HG03159 (cell line): ENCODE data around the gene METRNL.
"Not testable (repeated sequence)": the region's sequence is repeated elsewhere in the genome, so short reads cannot be mapped to it uniquely, and the experiment has no call there.

ENCODE experiments used
- ATAC-seq: cut with Tn5 transposase; IDR thresholded peaks from one replicate; pipeline ENCODE4 v1.9.1; 2021; ENCODE audit warnings: mild to moderate bottlenecking, moderate library complexity; ENCODE audit not compliant: unreplicated experiment

METRNL gene

GRCh38 chr17:83079352-83079747, at the start of gene METRNL:
TSS of gene METRNL (plus strand) at chr17:83079609. CDS start at chr17:83079816, 207 bp downstream.
- ATAC-seq = peak; percentile 45

- no peak for ATAC-seq
Observed at GRCh38 chr17:83030432-83030831, 49.0 kb upstream of the METRNL start.

DNA sequence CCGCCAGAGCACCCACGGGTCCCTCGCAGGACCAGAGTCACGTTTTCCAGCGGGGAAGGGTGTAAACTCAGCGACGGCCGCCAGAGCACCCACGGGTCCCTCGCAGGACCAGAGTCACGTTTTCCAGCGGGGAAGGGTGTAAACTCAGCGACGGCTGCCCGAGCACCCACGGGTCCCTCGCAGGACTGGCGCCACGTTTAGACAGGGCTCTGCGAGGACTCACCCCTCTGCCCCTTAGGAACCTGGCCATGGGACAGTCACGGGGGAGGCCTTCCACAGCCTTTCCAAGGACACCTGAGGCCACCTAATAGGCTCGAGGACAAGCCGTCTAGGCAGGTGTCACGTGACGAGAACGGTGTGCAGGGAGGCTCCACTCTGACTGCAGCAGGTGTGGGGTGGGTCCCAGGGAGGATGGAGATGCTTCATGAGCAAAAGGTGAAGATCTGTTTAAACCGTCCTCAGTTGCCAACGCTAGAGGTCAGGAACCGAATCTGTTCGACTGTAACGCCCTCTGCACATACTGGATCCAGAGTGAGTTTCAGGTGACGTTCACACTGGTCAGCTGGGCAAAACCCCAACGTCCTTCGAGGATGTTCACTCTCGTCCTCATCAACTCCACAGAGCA, 48.0 kb upstream of the METRNL start:
- no peak for ATAC-seq

DNA sequence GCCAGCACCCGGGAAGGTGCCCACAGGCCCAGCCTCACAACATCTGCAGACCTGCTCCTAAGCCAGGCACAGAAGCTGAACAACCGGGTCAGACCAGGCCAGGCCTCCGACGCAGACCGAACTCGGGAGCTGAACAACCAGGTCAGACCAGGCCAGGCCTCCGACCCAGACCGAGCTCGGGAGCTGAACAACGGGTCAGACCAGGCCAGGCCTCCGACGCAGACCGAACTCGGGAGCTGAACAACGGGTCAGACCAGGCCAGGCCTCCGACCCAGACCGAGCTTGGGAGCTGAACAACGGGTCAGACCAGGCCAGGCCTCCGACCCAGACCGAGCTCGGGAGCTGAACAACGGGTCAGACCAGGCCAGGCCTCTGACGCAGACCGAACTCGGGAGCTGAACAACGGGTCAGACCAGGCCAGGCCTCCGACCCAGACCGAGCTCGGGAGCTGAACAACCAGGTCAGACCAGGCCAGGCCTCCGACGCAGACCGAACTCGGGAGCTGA, 47.4 kb upstream of the METRNL start:
- ATAC-seq = not testable (repeated sequence)

- ATAC-seq = no peak
Observed at GRCh38 chr17:83032781-83033180, 46.6 kb upstream of the METRNL start.

DNA sequence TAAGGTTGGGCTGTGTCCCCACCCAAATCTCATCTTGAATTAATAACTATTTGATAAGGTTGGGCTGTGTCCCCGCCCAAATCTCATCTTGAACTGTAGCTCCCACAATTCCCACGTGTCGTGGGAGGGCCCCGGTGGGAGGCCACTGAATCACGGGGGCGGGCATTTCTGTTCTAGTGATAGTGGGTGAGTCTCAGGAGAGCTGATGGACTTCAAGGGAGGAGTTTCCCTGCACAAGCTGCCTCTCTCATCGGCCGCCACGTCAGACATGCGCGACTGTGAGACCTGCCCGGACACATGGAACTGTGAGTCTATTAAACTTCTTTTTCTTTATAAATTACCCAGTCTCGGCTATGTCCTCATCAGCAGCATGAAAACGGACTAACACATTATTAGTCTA, 44.9 kb upstream of the METRNL start:
- ATAC-seq = no peak

DNA sequence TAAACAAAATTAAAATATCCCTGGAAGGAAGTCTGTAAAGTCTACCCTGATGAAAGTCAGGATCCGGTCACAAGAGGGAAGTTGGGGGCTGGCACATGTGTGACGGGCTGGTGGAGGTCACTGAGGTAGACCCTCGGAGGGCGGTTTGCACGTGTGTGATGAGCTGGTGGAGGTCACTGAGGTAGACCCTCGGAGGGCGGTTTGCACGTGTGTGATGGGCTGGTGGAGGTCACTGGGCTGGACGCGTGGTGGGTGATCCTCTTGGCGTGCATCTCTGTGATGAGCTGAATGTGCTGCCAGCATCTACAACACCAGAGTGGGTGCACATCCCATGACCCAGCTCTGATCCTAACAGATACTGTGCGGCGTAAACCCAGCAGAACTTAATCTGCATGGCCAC, 43.7 kb upstream of the METRNL start:
- ATAC-seq = no peak

DNA sequence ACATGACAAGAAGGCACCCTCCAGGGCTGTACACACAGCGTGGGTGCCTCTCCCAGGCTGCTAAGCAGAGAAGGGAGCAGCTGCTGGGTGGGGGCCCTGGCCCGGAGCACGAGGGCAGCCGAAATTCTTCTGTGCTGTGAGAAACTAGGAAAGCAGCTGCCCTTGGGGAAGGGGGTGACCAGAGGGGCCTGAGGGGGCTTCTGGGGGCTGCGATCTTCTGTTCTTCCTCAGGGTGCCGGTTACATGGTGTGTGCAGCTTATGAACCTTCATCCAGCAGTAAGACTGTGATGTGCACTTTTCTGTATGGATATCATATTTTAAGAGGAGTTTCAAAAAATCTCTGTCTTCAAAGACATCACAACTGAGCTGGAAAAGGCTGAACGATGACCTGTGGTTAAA, 43.2 kb upstream of the METRNL start:
- ATAC-seq = no peak

GRCh38 chr17:83036666-83037065, 42.7 kb upstream of the METRNL start:
- ATAC-seq = no peak

DNA sequence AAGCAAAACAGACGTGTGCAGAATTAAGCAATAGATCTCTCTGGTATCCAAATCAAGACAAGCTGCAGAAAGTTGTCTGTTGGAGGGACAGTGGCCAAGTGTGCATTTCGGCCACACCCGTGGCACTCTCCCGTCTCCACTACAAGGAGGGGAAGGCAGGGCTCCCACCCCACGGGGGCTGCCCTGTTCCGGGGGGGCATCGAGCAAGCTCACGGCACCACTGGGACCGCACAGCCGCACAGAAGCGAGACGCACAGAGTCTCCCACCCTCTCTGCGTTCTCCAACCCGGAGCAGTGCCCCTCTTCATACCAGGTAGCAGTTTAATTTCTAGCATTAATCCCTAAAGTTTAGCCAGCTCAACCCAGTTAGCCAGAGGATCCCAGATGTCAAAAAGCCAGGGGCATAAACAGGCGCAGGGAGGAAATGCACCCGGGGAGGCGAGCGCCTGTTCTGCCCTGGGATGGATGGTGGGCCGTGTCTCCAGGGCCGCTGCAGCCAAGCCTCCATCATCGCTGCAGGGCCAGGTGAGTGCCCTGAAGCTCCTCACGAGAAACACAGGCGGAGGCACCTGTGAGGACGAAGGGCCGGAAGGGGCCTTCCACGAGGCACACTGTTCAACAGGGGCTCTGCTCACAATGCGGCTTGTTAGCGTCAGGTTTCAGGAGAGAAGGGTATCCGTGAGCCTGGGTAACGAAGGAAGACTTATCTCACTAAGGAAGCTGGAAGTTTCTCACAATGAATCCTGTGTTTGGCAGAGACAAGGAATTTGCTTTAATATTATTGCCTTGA, 42.1 kb upstream of the METRNL start:
- no peak for ATAC-seq

DNA sequence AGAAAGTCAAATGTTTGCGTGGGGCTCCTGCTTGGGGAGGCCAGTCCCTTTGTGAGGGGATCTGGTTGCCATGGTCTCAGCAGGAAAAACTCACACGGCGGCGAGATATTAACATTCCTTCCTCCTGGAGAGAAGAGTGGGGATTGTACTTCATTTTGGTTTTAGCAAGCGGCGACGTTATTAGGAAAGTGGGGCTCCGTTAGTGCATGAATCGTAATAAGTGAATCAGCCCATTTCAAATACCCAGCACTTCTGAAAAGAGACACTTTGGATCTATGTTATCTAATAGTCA, 41.6 kb upstream of the METRNL start:
- ATAC-seq = no peak

- ATAC-seq = not testable (repeated sequence)
Observed at GRCh38 chr17:83038983-83039382, 40.4 kb upstream of the METRNL start.

GRCh38 chr17:83041305-83041704, 38.1 kb upstream of the METRNL start:
- no peak for ATAC-seq

DNA sequence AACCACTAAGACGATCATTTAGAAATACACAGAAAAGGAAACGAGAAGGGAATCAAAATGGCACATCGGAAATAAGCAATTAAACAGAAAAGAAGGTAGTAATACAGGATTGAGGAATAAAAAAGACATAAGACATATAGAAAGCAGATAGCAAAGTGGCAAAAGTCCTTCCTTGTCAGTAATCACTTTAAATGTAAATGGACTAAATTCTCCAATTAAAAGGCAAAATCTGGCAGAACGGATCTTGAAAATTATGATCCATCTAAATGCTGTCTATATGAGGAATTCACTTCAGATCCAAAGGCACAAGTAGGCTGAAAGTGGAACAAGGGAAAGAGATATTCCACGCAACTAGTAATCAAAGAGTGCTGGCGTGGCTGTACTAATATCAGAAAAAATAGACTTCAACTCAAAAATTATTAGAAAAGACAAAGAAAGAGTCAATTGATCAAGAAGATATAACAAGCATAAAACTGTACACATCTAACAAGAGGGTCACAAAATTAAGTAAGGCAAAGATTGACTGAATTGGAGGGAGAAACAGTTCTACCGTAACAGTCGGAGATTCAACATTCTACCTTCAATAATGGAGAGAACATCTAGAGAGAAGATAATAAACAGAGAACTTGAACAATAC, 36.8 kb upstream of the METRNL start:
- ATAC-seq = no peak

- ATAC-seq = not testable (repeated sequence)
Observed at GRCh38 chr17:83044479-83044878, 34.9 kb upstream of the METRNL start.

GRCh38 chr17:83046448-83047181, 32.8 kb upstream of the METRNL start:
- ATAC-seq = no peak

DNA sequence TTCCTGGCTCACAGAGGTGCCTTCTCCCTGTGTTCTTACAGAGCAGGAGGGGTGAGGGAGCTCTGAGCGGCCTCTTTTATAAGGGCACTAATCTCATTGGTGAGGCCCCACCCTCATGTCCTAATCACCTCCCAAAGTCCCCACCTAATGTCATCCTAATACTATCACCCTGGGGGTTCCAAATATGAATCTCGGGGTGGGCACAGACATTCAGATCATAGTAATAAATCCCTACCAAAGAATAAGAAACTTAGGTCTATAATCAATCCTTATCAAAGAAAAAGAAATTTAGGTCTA, 32.3 kb upstream of the METRNL start:
- ATAC-seq = no peak

DNA sequence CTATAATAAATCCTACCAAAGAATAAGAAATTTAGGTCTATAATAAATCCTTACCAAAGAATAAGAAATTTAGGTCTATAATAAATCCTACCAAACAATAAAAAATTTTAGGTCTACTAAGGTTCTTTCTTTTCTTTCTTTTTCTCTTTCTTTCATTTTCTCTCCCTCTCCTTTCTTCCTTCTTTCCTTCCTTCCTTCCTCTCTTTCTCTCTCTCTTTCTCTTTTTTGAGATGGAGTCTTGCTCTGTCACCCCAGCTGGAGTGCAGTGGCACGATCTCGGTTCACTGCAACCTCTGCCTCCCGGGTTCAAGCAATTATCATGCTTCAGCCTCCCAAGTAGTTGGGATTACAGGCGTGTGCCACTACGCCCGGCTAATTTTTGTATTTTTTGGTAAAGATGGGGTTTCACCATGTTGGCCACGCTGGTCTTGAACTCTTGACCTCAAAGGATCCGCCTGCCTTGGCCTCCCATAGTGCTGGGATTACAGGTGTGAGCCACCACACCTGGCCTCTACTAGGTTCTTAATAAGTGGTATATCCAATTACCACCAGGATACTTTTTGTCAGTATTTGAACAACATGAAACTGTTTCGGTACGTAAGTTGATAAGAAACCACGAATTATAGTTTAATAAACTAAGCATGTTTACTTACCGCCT, 31.5 kb upstream of the METRNL start:
- ATAC-seq = not testable (repeated sequence)

DNA sequence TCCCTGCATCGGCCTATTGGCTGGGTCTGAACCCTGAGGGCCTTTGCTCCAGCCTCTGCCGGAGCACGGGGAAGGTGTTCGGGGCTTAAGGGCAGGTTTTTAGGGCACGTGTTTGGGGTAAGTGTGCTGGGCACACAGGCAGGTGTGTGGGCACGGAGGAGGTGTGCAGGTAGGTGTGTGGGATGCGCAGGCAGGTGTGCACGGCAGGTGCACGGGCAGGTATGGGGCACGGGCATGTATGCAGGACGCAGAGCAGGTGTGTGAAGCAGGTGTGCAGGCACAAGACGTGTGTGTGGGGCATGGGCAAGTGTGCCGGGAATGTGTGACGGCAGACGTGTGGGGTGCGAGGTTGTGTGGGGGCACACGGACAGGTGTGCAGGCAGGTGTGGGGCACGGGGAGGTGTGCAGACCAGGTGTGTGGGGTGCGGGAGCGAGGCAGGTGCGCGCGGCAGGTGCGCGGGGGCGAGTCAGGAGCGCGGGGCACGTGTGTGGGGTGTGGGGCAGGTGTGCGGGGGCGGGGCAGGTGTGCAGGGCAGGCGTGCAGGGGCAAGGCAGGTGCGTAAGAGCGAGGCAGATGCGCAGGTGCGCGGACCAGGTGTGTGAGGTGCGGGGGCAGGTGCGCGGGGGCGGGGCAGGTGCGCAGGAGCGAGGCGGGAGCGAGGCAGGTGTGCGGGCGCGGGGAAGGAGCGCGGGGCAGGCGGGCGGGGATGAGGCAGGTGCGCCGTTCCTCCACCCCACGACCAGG, 28.6 kb upstream of the METRNL start:
- ATAC-seq = no peak
